Germinal center (tissue), 1 donor: ENCODE data around the gene NXPE4.
"Not testable (repeated sequence)": the region's sequence is repeated elsewhere in the genome, so short reads cannot be mapped to it uniquely, and the experiment has no call there.

ENCODE experiments used
- DNase-seq: peaks from one replicate; pipeline ENCODE4 v3.0.0; 2012; ENCODE audit warnings: mixed read lengths, low spot score

Gene NXPE4

GRCh38 chr11:114610550-114610949 is 15.0 kb upstream of the NXPE4 start:
- DNase-seq, result no peak

DNA sequence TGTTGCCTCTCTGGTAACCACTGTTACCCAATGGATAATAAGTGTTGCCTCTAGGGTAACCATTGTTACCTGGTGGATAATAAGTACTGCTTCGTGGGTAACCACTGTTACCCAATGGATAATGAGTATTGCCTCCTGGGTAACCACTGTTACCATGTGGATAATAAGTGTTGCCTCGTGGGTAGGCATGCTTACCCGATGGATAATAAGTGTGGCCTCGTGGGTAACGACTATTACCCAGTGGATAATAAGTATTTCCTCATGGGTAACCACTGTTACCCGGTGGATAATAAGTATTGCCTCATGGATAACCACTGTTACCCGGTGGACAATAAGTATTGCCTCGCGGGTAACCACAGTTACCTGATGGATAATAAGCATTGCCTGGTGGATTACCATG is 13.8 kb upstream of the NXPE4 start:
- DNase-seq, result no peak

GRCh38 chr11:114608605-114609004 is 13.0 kb upstream of the NXPE4 start:
- not testable (repeated sequence) for DNase-seq

DNA sequence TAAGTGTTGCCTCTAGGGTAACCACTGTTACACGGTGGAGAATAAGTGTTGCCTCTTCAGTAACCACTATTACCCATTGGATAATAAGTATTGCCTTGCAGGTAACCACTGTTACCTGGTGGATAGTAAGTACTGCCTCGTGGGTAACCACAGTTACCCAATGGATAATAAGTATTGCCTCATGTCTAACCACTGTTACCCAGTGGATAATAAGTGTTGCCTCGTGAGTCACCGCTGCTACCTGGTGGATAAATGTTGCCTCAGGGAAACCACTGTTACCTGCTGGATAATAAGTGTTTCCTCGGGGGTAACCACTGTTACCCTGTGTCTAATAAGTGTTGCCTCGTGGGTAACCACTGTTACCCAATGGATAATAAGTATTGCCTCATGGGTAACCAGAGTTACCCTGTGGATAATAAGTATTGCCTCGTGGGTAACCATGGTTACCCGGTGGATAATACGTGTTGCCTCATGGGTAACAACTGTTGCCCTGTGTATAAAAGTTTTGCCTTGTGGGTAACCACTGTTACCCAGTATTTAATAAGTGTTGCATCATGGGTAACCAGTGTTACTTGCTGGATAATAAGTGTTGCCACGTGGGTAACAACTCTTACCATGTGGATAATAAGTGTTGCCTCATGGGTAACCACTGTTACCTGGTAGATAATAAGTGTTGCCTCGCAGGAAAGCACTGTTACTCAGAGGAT is 12.3 kb upstream of the NXPE4 start:
- DNase-seq, result no peak

- not testable (repeated sequence) for DNase-seq
Measured at GRCh38 chr11:114606802-114607075, 11.2 kb upstream of the NXPE4 start.

GRCh38 chr11:114606003-114606801 is 10.6 kb upstream of the NXPE4 start:
- DNase-seq, result no peak

GRCh38 chr11:114605370-114605769 is 9.8 kb upstream of the NXPE4 start:
- no peak for DNase-seq

GRCh38 chr11:114604886-114605285 is 9.3 kb upstream of the NXPE4 start:
- DNase-seq, result no peak

DNA sequence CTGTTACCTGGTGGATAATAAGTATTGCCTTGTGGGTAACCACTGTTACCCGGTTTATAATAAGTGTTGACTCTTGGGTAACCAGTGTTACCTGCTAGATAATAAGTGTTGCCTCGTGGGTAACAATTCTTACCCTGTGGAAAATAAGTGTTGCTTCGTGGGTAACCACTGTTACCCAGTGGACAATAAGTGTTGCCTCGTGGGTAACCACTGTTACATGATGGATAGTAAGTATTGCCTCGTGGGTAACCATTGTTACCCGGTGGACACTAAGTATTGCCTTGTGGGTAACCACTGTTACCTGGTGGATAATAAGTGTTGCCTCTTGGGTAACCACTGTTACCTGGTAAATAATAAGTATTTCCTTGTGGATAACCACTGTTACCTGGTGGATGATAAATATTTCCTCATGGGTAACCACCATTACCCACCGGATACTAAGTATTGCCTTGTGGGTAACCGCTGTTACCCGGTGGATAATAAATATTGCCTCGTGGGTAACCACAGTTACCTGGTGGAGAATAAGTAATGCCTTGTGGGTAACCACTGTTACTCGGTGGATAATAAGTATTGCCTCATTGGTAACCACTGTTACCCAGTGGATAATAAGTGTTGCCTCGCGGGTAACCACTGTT is 8.7 kb upstream of the NXPE4 start:
- no peak for DNase-seq

DNA sequence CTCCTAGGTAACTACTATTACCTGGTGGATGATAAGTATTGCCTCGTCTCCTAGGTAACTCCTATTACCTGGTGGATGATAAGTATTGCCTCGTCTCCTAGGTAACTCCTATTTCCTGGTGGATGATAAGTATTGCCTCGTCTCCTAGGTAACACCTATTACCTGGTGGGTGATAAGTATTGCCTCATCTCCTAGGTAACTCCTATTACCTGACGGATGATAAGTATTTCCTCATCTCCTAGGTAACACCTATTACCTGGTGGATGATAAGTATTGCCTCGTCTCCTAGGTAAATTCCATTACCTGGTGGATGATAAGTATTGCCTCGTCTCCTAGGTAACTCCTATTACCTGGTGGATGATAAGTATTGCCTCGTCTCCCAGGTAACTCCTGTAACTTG is 7.6 kb upstream of the NXPE4 start:
- DNase-seq, result not testable (repeated sequence)

DNA sequence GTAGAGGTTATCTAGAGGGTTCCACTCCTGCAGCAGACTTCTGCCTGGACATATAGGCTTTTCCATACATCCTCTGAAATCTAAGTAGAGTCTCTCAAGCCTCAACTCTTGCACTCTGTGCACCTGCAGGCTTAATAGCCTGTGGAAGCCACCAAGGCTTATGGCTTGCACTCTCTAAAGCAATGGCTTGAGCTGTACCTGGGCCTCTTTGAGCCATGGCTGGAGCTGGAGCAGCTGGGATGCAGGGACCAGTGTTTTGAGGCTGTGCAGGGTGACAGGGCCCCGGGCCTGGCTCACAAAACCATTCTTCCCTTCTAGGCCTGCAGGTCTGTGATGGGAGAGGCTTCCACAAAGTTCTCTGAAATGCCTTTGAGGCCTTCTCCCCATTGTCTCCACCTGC is 2.9 kb upstream of the NXPE4 start:
- DNase-seq, result no peak

DNA sequence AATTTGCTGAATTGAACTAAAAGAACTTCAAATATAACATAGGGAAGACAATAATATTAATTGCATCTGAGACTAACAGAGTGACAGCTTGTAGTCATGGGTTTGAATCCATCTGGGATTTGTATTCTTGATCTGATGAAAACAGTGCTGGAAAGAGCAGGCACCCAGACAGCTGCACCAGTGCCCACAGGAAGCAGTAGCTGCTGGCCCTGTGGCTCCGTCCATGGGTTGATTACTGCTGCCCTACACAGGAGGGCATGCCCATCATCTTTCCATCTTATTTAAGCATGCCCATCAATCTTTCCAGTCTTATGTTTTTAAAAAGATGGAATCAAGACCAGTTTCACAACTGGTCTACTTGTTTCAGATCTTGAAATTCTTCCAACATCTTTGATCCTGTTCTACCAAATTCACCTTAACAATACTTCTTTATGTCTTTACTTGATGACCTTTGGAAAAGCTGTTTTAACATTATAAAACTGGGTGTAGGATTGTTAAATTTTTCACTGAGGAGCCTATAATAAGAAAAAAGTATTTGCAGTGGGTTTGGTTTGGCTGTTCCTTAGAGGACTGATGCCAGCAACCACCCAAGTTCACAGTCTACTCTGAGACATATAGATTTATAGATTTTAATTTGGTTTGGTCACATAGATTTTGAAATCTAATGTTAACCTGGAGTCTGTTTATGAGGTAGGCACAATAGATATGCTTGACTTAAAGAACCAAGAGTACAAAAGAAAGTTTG is 761 bp upstream of the NXPE4 start:
- no peak for DNase-seq

DNA sequence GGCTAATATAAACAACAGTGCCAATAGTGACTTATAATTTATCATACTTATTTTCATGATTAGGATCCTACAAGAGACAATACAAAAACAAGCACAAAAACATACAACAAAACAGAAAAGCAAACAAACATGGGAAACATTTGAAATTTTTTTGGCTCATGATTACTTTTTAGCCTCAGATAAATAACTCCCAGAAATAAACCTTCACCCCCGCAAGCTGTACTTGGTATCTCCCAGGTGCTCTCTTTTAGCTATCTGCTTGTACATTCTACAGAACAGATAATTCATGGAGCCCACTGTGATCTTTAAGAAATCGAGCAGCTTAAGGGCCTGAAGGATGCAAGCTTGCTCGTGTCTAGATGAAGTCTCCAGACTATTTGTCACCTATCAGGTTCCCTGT is 883 bp downstream of the NXPE4 start:
- DNase-seq, result no peak

GRCh38 chr11:114587398-114587953 is 8.1 kb downstream of the NXPE4 start:
- DNase-seq, result no peak

GRCh38 chr11:114586797-114587196 is 8.8 kb downstream of the NXPE4 start:
- no peak for DNase-seq

DNA sequence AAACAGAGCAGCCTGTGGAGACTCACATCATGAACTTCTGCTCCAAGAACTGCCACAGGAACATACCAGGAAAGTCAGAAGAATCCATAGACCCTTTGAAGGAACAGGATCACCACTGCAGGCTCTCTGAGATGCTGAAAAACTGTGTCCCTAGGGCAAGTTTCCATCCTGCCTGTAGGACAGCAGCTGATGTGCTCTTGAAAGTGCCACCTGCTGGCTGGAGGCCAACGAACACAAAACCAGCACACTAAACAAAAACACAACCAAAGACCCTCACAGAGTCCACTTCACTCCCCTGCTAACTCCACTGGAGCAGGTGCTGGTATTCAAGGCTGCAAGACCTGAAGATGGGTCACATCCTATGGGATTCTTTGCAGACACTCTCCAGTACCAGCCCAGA is 23.9 kb downstream of the NXPE4 start:
- no peak for DNase-seq

- DNase-seq, result no peak
Measured at GRCh38 chr11:114569801-114570200, 25.8 kb downstream of the NXPE4 start.

DNA sequence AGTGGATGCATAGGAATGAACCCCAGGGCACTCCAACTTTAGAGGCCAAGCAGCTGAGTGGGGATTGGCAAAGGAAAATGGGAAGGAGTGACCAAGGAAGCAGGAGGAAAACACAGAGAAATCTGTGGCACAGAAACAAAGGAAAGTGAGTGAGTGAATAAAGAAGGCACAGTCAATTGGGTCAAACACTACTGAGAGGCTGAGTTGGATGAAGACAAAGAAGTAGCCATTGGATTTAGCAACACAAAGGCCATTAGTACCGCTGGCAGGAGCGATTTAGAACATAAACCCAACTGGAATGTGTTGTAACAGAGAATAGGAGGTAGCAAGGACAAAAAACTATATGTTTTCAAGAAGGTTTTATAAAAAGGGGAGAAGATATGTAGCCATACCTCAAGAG is 29.3 kb downstream of the NXPE4 start:
- DNase-seq, result no peak

GRCh38 chr11:114564831-114565230 is 30.8 kb downstream of the NXPE4 start:
- DNase-seq, result no peak

- DNase-seq, result no peak
Measured at GRCh38 chr11:114563077-114563476, 32.5 kb downstream of the NXPE4 start.

GRCh38 chr11:114562166-114562916 is 33.2 kb downstream of the NXPE4 start:
- no peak for DNase-seq
